Activated CD4-positive, alpha-beta memory T cell treated with anti-CD3 and anti-CD28 coated beads, Interleukin-2, amount 10 ng/mL, durations not matched to agents 7 days and 5 days (primary cell): Measurements from ENCODE around the gene CABP4. TPM values are rescaled to one million over a fixed set of nuclear protein-coding genes. Genes with fewer than 3 reads are reported as not detected.

Experiments used
- CTCF ChIA-PET: fragments of 350-600 bp; sonication (Branson Sonifier 250); formaldehyde crosslinking; loops from one replicate; lab custom pipeline; 2021; ENCODE audit warnings: antibody characterized with exemption, inconsistent platforms; lab: Charles Lee
- POLR2A ChIA-PET: fragments of 350-600 bp; sonication (Branson Sonifier 250); formaldehyde crosslinking; loops from one replicate; lab custom pipeline; 2021; ENCODE audit warnings: antibody characterized with exemption; lab: Charles Lee
- DNase-seq: peaks from one replicate; pipeline ENCODE4 v3.0.0-alpha.2; 2020
- H3K27ac Mint-ChIP-seq: one replicate; pipeline ENCODE4 v1.8.0; 2021; ENCODE audit warnings: mild to moderate bottlenecking, mixed read lengths
- H3K27me3 Mint-ChIP-seq: one replicate; pipeline ENCODE4 v1.8.0; 2021; ENCODE audit warnings: mixed read lengths
- H3K36me3 Mint-ChIP-seq: one replicate; pipeline ENCODE4 v1.8.0; 2021; ENCODE audit warnings: low read depth, mixed read lengths
- H3K4me1 Mint-ChIP-seq: one replicate; pipeline ENCODE4 v1.8.0; 2021; ENCODE audit warnings: mixed read lengths
- H3K4me3 Mint-ChIP-seq: one replicate; pipeline ENCODE4 v1.8.0; 2021; ENCODE audit warnings: mild to moderate bottlenecking, mixed read lengths
- H3K9me3 Mint-ChIP-seq: one replicate; pipeline ENCODE4 v1.8.0; 2021; ENCODE audit warnings: mixed read lengths
- total RNA-seq, 2 experiments: library from RNA; stranded (reverse); gene quantifications; one replicate each; pipeline ENCODE4 v1.2.3, GENCODE V29; 2021

Gene CABP4
- total RNA-seq, 2 experiments from 2014 or later = 2.3 to 3.3 TPM

DNA sequence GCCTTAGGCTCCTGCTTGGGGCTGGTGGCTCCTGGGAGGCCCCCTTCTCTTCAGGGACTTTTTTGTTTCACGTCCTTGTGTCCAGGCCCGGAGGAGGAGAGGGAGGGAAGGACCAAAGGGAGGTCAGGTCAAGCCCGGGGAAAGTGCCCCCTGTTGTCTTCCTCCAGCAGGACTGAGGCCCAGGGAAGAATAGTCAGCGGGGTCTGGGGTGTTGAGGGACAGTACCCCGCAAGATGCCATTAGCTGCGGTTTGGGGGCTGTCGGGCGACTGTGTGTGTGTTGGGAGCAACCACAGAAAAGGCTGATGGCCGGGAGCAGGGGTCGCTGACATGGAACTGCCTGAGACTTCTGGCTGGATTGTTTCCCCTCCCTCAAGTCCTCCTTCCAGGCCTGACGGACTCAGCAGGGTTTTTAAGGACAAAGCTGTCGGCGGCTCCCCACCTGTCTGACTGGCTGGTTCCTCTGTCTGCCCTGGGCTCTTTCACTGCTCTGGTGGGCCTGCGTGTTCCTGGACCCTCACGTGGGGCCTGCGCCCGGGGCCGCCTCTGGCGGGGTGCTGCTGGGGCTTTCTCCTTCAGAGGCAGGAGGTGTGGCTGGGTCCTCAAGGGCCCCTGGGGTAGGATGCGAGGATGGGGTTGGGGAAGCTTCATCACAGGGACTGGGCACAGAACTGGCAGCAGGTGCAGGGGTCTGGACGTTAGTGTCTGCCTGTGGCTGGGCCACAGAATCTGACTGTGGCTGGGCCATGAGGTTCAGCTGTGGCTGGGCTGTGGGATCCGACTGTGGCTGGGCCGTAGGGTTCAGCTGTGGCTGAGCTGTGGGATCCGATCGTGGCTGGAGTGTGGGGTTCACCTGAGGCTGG lies 4.1 kb upstream of the CABP4 start:
- ChIA-PET CTCF (no interaction called here), POLR2A (interaction anchor here (0.9 to 5.5 kb wide), 8 partner anchors 9 to 133 kb away, joined by 3 to 59 read pairs (median 6); partner anchors contain the start of genes AIP, PTPRCAP and TMEM134)
- DNase-seq = no peak
- Mint-ChIP-seq H3K9me3 (no peaks in the 10 kb centered on the region), H3K27ac (no peak overlapping the region), H3K27me3 (peaks cover 5% of the 10 kb centered on the region), H3K4me1 (peaks cover 30% of the 10 kb centered on the region), H3K4me3 (no peak overlapping the region), H3K36me3 (no peaks in the 10 kb centered on the region)

DNA sequence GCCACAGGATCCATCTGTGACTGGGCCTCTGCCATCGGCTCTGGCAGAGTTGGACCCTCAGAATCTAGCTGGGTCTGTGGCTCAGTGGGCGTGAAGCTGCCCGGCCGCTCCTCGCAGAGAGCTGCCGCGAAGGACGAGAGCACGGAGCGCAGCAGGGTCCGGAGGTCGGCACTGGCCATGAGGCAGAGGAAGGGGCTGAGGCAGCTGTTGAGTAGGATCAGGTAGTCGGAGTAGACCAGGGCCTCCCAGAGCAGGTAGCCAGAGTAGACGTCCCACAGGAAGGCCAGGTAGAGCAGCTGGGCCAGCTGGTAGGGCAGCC lies 3.5 kb upstream of the CABP4 start:
- Mint-ChIP-seq H3K36me3 (no peaks in the 10 kb centered on the region), H3K4me3 (no peak overlapping the region), H3K4me1 (peaks cover 24% of the 10 kb centered on the region), H3K9me3 (no peaks in the 10 kb centered on the region), H3K27ac (no peak overlapping the region), H3K27me3 (peaks cover 5% of the 10 kb centered on the region)
- CTCF ChIA-PET = no interaction called here
- DNase-seq = no peak
- POLR2A ChIA-PET = interaction anchor here (1.0 to 5.5 kb wide), 6 partner anchors 11 to 33 kb away, joined by 3 to 59 read pairs (median 6); partner anchors contain the start of genes AIP, PTPRCAP and TMEM134

DNA sequence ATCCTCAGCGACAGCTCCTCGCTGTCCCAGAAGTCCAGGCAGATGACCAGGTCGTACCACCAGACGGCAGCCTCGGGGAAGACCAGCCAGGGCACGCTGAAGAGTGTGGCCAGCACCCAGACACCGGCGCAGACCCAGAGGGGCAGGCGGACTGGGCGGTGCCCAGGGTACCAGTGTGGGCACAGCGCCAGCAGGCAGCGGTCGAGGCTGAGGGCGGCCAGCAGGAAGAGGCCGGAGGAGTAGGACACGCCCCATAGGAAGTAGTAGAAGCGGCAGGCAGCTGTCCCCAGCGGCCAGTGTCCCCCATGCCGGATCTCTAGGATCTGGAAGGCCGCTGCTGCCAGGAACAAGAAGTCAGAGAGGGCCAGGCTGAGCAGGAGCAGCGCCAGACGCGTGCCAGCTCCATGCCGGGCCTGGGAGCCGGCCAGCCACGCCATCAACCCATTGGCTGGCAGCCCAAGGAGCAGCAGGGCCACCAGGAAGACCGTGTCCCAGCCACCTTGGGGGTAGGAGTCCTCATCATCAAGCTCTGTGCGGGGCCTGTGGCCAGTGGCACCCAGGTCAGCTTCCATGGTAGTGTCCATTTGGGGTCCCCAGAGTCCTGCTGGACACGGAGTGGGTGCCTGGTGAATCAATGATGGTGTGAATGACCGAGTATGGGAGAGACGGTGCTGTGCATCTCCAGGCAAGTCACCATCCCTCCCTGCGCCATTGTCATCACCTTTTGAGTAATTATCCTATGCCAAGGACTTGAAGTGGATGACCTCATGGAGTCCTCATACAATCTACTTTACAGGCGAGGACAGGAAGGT lies 2.8 kb upstream of the CABP4 start, which contains the start of gene GPR152:
Gene GPR152 (minus strand): TSS at position 589 of the 812 bp plus-strand sequence. CDS start 5 bp downstream, at position 584.
- Mint-ChIP-seq H3K27ac (no peak within 1 kb of the TSS), H3K36me3 (no peaks in the 10 kb centered on the region), H3K9me3 (no peaks in the 10 kb centered on the region), H3K27me3 (peaks cover 5% of the 10 kb centered on the region), H3K4me1 (peaks cover 18% of the 10 kb centered on the region), H3K4me3 (no peak within 1 kb of the TSS)
- no peak for DNase-seq
- ChIA-PET POLR2A (interaction anchor here (1.0 to 5.5 kb wide), 5 partner anchors 13 to 34 kb away, joined by 3 to 59 read pairs (median 4); partner anchors contain the start of genes AIP, PTPRCAP and TMEM134), CTCF (no interaction called here)

DNA sequence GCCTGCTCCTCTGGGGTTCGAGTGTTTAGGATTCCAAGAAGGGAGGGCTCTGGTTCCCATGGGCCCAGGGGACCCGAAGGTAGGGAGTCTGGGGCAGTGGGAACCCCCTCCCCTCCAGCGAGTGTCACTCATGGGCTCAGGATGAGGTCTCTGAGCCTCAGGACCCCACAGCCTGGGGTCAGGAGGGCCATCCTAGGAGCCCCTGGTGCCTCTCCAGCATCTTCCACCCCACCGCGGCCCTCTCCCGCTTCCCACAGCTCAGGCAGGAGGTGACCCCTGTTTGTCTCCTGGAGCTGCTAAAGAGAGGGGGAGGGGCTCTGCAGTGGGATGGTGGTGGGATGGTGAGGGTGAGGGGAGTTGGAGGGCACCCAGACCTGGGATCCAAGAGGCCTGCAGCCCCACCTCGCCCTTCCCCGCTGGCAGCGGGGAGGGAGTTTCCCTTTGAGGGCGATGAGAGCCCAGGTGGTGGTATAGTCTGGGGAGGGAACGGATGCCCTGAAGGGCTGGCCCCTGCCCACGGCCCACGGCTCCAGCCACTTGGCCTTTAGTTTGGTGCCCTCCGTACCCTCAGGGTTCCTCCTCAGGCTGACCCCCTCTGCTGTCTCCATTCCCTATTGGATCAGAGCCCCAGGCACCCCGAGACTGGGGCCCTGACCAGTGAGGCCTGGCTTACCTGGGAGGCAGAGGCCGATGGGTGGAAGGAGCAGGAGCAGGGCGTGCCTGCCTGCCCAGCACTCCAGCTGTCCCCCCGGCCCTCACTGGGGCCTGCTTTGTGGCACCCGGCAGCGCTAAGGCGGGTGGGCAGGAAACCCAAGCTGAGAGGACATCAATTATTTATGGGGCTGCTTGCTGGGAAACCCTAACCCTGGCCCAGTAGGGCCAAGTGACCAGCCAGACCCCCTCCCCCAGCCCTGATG lies 1.1 kb upstream of the CABP4 start:
- Mint-ChIP-seq H3K36me3 (no peaks in the 10 kb centered on the region), H3K4me3 (no peak overlapping the region), H3K4me1 (peaks cover 7% of the 10 kb centered on the region), H3K27ac (no peak overlapping the region), H3K27me3 (peaks cover 5% of the 10 kb centered on the region), H3K9me3 (no peaks in the 10 kb centered on the region)
- POLR2A ChIA-PET = no interaction called here
- DNase-seq = no peak
- CTCF ChIA-PET = no interaction called here

DNA sequence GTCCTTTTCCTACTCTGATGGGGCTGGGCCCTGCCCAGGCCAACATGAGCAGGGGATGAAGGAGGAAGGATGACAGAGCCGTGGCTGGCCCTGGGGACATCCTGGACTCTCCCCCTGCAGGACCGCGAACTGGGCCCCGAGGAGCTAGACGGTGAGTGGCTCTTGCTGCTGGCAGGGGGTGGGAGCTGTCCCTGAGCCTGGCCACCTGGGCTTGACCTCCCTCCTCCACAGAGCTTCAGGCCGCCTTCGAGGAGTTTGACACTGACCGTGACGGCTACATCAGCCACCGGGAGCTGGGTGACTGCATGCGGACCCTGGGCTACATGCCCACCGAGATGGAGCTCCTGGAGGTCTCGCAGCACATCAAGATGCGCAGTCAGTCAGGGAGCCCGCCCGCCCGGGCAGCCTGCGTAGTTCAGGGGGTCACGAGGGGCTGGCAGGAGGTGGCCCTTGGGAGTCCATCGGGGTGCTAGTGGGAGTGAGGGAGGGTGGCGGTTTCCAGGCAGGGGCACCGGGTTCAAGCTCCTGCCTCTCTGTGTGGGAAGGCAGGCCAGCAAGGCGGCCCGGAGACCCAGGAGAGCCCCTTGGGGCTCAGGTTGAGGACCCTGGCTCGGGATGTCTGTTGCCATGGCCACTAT lies 1.0 kb downstream of the CABP4 start:
- Mint-ChIP-seq H3K27me3 (peaks cover 7% of the 10 kb centered on the region), H3K9me3 (no peaks in the 10 kb centered on the region), H3K4me3 (no peak overlapping the region), H3K27ac (no peak overlapping the region), H3K4me1 (peaks cover 6% of the 10 kb centered on the region), H3K36me3 (no peaks in the 10 kb centered on the region)
- CTCF ChIA-PET = no interaction called here
- POLR2A ChIA-PET = interaction anchor here (1.0 to 1.6 kb wide), 3 partner anchors 12 to 104 kb away, joined by 3 to 4 read pairs (median 3); partner anchors contain the start of gene PTPRCAP
- no peak for DNase-seq

DNA sequence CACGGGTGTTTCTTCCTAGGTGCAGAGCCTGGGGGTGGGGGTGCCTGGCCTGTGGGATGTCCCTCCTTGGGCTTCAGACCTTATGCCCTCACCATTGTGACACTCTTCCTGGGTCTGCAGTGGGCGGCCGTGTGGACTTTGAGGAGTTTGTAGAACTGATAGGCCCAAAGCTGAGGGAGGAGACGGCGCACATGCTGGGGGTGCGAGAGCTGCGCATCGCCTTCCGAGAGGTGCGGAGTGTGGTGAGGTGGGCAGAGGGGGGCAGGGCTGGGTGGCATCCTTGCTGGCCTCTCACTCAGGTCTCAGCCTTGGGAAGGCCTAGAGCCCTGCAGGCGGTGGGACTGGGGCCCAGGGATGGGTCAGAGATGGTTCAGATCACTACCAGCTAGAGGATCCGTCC lies 2.3 kb downstream of the CABP4 start:
- DNase-seq = no peak
- Mint-ChIP-seq H3K4me1 (peaks cover 3% of the 10 kb centered on the region), H3K36me3 (no peaks in the 10 kb centered on the region), H3K27me3 (peaks cover 4% of the 10 kb centered on the region), H3K9me3 (no peaks in the 10 kb centered on the region), H3K4me3 (no peak overlapping the region), H3K27ac (no peak overlapping the region)
- ChIA-PET POLR2A (interaction anchor here (1.6 to 2.0 kb wide), 2 partner anchors 10 to 20 kb away, joined by 4 to 5 read pairs; partner anchors contain the start of gene PTPRCAP), CTCF (interaction anchor here (1.5 kb wide), 1 partner anchor 76 kb away, joined by 4 read pairs; no protein-coding TSS in a partner anchor)

DNA sequence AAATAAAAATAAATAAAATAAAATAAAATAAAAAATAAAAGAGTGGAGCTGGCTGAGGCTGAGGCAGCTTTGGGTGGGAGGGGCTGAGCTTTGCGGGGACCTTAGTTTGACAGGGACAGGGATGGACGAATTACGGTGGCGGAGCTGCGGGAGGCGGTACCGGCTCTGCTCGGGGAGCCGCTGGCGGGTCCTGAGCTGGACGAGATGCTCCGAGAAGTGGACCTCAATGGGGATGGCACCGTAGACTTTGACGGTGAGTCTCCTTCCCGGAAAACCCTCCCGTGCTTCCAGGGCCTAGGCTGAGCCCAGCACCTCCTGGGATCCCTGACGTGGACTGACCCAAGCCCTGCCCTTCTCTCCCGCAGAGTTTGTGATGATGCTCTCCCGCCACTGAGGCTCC lies 3.1 kb downstream of the CABP4 start:
- Mint-ChIP-seq H3K36me3 (no peaks in the 10 kb centered on the region), H3K4me1 (peaks cover 3% of the 10 kb centered on the region), H3K4me3 (no peak overlapping the region), H3K27me3 (peaks cover 4% of the 10 kb centered on the region), H3K9me3 (no peaks in the 10 kb centered on the region), H3K27ac (no peak overlapping the region)
- no peak for DNase-seq
- POLR2A ChIA-PET = interaction anchor here (1.0 to 2.1 kb wide), 3 partner anchors 11 to 21 kb away, joined by 3 to 8 read pairs (median 5); partner anchors contain the start of genes PTPRCAP and TMEM134
- CTCF ChIA-PET = interaction anchor here (1.5 kb wide), 1 partner anchor 77 kb away, joined by 4 read pairs; no protein-coding TSS in a partner anchor

DNA sequence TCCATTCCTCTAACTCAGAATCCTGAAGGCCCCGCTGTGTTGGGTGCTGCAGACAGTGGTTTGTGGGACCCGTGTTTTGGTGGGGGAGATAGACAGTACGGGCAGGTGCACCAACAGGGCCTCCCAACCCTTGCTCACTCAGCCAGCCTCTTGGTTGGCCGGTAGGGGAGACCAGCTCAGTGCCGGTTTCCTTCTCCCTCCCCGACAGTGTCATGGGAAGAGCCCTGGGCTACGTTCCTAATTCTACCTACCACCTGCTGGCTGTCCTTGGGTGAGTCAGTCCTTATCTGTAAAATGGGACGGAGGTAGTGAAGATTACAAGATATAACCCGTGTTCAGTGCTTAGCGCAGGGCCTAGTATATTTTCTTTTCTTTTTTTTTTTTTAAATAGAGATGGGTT lies 8.0 kb downstream of the CABP4 start:
- Mint-ChIP-seq H3K4me1 (peaks cover 34% of the 10 kb centered on the region), H3K36me3 (peaks cover 5% of the 10 kb centered on the region), H3K4me3 (no peak overlapping the region), H3K27ac (no peak overlapping the region), H3K9me3 (no peaks in the 10 kb centered on the region), H3K27me3 (peaks cover 4% of the 10 kb centered on the region)
- ChIA-PET POLR2A (interaction anchor here (0.9 to 10.2 kb wide), 2 partner anchors 15 to 26 kb away, joined by 3 to 134 read pairs; partner anchors contain the start of gene PTPRCAP), CTCF (interaction anchor here (0.6 to 1.2 kb wide), 2 partner anchors 62 to 113 kb away, joined by 3 read pairs; partner anchors contain the start of gene PPP1CA)
- no peak for DNase-seq

DNA sequence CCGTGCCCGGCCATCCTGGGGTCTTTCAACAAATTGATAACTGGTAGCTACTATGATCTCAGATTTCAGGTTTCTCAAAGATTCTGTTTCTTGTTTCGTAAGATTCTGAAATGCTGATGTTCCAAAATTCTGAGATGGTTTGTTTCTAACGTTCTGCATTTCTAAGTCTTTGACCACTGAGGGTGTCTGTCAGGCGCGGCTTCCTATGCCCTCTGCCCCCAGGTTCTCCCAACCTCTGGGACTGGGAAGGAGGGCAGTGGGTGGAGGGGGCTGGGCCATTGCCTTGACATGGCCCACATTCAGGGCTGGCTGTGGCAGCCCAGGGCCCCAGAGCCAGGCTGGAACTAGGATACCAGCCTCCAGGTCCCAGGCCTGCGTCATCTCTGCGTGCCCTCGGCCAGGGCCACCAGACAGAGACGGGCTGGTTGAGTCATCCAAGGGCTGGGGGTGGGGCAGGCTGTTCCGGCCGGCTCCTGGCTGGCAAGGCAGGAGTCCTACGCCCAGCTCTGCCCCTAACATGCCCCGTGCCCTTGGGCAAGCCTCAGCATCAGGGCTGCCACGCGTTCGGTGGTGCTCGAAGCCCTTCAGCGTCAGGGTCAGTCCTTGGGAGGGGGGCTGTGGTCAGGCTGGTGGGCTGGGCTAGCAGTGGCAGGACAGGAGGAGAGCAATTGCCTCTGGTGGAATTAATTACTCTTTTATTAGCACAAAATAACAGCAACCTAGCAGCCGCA lies 8.7 kb downstream of the CABP4 start:
- peaks cover 4% of the 10 kb centered on the region for H3K27me3 Mint-ChIP-seq
- ChIA-PET POLR2A (interaction anchor here (0.9 to 10.2 kb wide), 4 partner anchors 16 to 35 kb away, joined by 3 to 134 read pairs (median 50); partner anchors contain the start of genes AIP, PTPRCAP and RPS6KB2), CTCF (interaction anchor here (1.2 kb wide), 1 partner anchor 62 kb away, joined by 3 read pairs; the partner anchor contains the start of gene PPP1CA)
- peak overlapping the region; percentile 84 for H3K4me3 Mint-ChIP-seq
- peaks cover 37% of the 10 kb centered on the region for H3K4me1 Mint-ChIP-seq
- no peaks in the 10 kb centered on the region for H3K9me3 Mint-ChIP-seq
- no peak for DNase-seq
- H3K36me3 Mint-ChIP-seq = peaks cover 8% of the 10 kb centered on the region
- peak overlapping the region; percentile 89 for H3K27ac Mint-ChIP-seq

DNA sequence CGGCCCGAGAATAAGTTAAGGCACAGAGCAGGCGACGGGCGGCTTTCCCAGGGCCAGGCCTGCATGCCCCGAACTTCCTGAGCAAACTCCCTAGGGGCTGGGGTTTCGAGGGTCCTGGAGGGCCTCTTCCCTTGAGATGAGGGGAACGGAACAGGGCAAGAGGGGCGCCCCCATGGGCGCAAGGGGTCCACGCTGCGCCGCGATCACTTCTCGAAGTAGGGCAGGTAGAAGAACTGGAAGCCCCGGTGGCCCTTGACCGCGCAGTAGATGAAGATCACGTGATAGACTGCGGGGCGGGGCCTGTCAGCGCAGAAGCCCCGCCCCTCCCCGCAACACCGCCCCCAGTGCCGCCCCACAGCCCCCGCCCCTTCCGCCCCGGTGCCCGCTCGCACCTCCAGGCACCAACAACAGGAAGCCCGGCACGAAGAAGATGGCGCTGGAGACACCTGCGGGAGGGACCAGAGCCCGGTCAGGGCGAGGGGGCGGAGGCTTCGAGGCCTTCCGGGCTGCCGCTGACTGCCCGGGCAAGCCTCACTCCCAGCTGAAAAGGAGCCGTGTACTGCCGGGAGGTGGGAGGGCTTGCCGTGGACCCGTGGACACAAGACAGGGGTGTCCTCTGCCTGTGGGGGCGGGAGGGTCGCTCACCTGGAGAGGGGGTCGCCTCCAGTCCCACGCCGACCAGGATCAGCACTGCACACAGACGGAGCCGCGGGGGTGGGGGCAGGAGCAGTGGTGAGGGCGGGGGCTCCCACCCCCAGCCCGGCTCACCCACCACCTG lies 9.4 kb downstream of the CABP4 start:
- CTCF ChIA-PET = interaction anchor here (0.7 to 1.6 kb wide), 3 partner anchors 26 to 120 kb away, joined by 3 to 7 read pairs (median 6); partner anchors contain the start of gene PPP1CA
- POLR2A ChIA-PET = interaction anchor here (0.9 to 10.2 kb wide), 13 partner anchors 15 to 225 kb away, joined by 3 to 134 read pairs (median 5); partner anchors contain the start of genes AIP, PPP1CA, PTPRCAP and RAD9A
- peak overlapping the region; percentile 89 for H3K27ac Mint-ChIP-seq
- H3K4me1 Mint-ChIP-seq = peaks cover 42% of the 10 kb centered on the region
- peaks cover 8% of the 10 kb centered on the region for H3K36me3 Mint-ChIP-seq
- peaks cover 4% of the 10 kb centered on the region for H3K27me3 Mint-ChIP-seq
- peak overlapping the region; percentile 84 for H3K4me3 Mint-ChIP-seq
- DNase-seq = peak; percentile 95
- no peaks in the 10 kb centered on the region for H3K9me3 Mint-ChIP-seq
